GM19351 (cell line): ENCODE data around the gene POT1.

Experiments used
- ATAC-seq: cut with Tn5 transposase; IDR thresholded peaks from one replicate; pipeline ENCODE4 v1.9.1; 2021; ENCODE audit warnings: mild to moderate bottlenecking, moderate library complexity; ENCODE audit not compliant: unreplicated experiment

The POT1 gene

DNA sequence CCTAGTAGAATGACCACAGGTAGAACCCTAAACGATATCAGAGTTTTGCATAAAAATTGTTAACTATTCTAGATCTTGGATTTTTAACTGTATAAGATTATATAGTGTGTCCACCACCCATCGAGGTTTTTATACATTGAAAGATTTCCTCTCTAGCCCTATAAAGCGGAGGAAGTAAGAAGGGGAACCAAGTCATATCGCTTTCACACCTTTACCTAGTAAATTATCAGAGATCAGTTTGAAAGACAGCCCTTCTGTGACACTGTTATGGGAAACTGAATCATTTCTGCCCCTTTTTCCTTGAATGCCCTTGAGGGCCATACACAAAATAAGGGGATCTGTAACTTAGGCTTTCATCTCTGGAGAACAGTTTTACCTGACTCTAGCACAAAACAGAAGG is 155.7 kb downstream of the POT1 start:
- ATAC-seq, result peak; percentile 44

DNA sequence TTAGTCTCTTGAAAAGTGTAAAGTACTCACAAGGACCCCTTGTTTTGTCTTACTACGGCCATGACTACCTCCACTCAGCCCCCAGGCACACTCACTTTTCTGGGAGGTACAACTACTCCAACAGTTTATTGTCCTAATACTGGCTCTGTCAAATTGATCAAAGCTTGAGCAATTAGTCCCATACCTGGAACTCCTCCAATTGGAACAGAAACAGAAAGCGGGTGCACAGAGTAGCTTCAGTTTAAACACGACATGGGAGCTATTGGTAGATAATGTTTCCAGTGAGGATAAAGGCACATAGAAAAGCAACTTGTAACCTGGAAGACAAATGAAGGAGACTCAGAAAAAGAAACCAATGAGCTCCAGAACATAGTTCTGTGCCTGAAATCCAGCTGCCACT is 156.3 kb downstream of the POT1 start:
- no peak for ATAC-seq
